Astrocyte (in vitro differentiated cells and primary cell): Measurements from ENCODE around the gene RNF146. TPM values are rescaled to one million over a fixed set of nuclear protein-coding genes. Genes with fewer than 3 reads are reported as not detected.
A peak's percentile ranks its signal among the peaks of the same experiment; 100 is the strongest.

Source experiments
- DNase-seq: peaks from one replicate; pipeline ENCODE4 v3.0.0-alpha.2; 2010; ENCODE audit warnings: low read depth
- FAIRE-seq: peaks from 2 replicates; lab custom pipeline; 2011; peaks lifted over from hg19 to GRCh38; lab: Jason Lieb, UNC
- H2AFZ ChIP-seq: 2 replicates; pipeline ENCODE4 v1.6.0; 2012; ENCODE audit warnings: low read depth, low read length, inconsistent platforms
- H3K27ac ChIP-seq: 2 replicates; pipeline ENCODE4 v1.5.1; 2011; ENCODE audit warnings: low read depth, low read length, inconsistent platforms
- H3K27me3 ChIP-seq: 2 replicates; pipeline ENCODE4 v1.6.0; 2011; ENCODE audit warnings: low read length, inconsistent platforms; ENCODE audit not compliant: insufficient read depth
- H3K36me3 ChIP-seq: 2 replicates; pipeline ENCODE4 v1.5.1; 2011; ENCODE audit warnings: low read length, inconsistent platforms; ENCODE audit not compliant: insufficient read depth
- H3K4me1 ChIP-seq: 2 replicates; pipeline ENCODE4 v1.5.1; 2011; ENCODE audit warnings: low read length, inconsistent platforms; ENCODE audit not compliant: insufficient read depth
- H3K4me2 ChIP-seq: 2 replicates; pipeline ENCODE4 v1.6.0; 2012; ENCODE audit warnings: low read length, inconsistent platforms
- H3K4me3 ChIP-seq: 2 replicates; pipeline ENCODE4 v1.5.1; 2011; ENCODE audit warnings: low read depth, mild to moderate bottlenecking, low read length, inconsistent platforms; ENCODE audit not compliant: insufficient read depth
- H3K79me2 ChIP-seq: 2 replicates; pipeline ENCODE4 v1.6.0; 2012; ENCODE audit warnings: mild to moderate bottlenecking, low read length, inconsistent platforms; ENCODE audit not compliant: insufficient read depth
- H3K9ac ChIP-seq: 2 replicates; pipeline ENCODE4 v1.6.0; 2012; ENCODE audit warnings: mild to moderate bottlenecking, low read length, inconsistent platforms
- H3K9me3 ChIP-seq: 2 replicates; pipeline ENCODE4 v1.5.1; 2012; ENCODE audit warnings: low read depth, mild to moderate bottlenecking, low read length, inconsistent platforms; ENCODE audit not compliant: insufficient read depth
- H4K20me1 ChIP-seq: 2 replicates; pipeline ENCODE4 v1.6.0; 2012; ENCODE audit warnings: low read length, inconsistent platforms; ENCODE audit not compliant: insufficient read depth
- H3K27ac Mint-ChIP-seq: one replicate; pipeline ENCODE4 v1.8.0; 2021; ENCODE audit warnings: mild to moderate bottlenecking, mixed read lengths; ENCODE audit not compliant: unreplicated experiment
- H3K27me3 Mint-ChIP-seq: one replicate; pipeline ENCODE4 v1.8.0; 2021; ENCODE audit warnings: low read depth, mixed read lengths; ENCODE audit not compliant: unreplicated experiment
- H3K36me3 Mint-ChIP-seq: one replicate; pipeline ENCODE4 v1.8.0; 2021; ENCODE audit warnings: low read depth, mixed read lengths; ENCODE audit not compliant: unreplicated experiment
- H3K4me1 Mint-ChIP-seq: one replicate; pipeline ENCODE4 v1.8.0; 2021; ENCODE audit warnings: low read depth, mixed read lengths; ENCODE audit not compliant: unreplicated experiment
- H3K4me3 Mint-ChIP-seq: one replicate; pipeline ENCODE4 v1.8.0; 2021; ENCODE audit warnings: mild to moderate bottlenecking, moderate library complexity, mixed read lengths; ENCODE audit not compliant: unreplicated experiment
- H3K9me3 Mint-ChIP-seq: one replicate; pipeline ENCODE4 v1.8.0; 2021; ENCODE audit warnings: mild to moderate bottlenecking, mixed read lengths; ENCODE audit not compliant: unreplicated experiment
- EZH2 ChIP-seq: IDR thresholded peaks from 2 replicates; pipeline ENCODE4 v1.6.1; 2012; ENCODE audit warnings: mild to moderate bottlenecking, low read length, inconsistent platforms; ENCODE audit not compliant: insufficient read depth
- total RNA-seq: library from RNA; stranded (reverse); gene quantifications from 2 replicates; pipeline ENCODE4 v1.2.1, GENCODE V29; 2021
- TF ChIP-seq, protein P1 (sequence below): IDR thresholded peaks from 2 replicates; pipeline ENCODE4 v1.5.1; 2011; ENCODE audit warnings: low read depth, mild to moderate bottlenecking, inconsistent platforms, low read length, moderate library complexity; ENCODE audit not compliant: insufficient read depth

Gene RNF146
- total RNA-seq, 1 donor from 2014 or later, result 41.4 TPM

GRCh38 chr6:127302728-127303660 is 36.3 kb downstream of the RNF146 start:
- Mint-ChIP-seq H3K27me3 (no peaks in the 10 kb centered on the region), H3K27ac (no peak overlapping the region), H3K36me3 (peaks cover 11% of the 10 kb centered on the region), H3K4me3 (no peak overlapping the region), H3K9me3 (no peaks in the 10 kb centered on the region), H3K4me1 (peaks cover 19% of the 10 kb centered on the region)
- DNase-seq (no peak), FAIRE-seq (no peak)
- H3K9ac ChIP-seq, result no peak overlapping the region
- H3K4me2 ChIP-seq, result no peak overlapping the region
- no peak overlapping the region for H3K4me3 ChIP-seq
- H3K36me3 ChIP-seq, result no peaks in the 10 kb centered on the region
- H4K20me1 ChIP-seq, result peaks cover 17% of the 10 kb centered on the region
- no peaks in the 10 kb centered on the region for H3K27me3 ChIP-seq
- H3K27ac ChIP-seq, result no peak overlapping the region
- TF ChIP-seq, protein P1, sequence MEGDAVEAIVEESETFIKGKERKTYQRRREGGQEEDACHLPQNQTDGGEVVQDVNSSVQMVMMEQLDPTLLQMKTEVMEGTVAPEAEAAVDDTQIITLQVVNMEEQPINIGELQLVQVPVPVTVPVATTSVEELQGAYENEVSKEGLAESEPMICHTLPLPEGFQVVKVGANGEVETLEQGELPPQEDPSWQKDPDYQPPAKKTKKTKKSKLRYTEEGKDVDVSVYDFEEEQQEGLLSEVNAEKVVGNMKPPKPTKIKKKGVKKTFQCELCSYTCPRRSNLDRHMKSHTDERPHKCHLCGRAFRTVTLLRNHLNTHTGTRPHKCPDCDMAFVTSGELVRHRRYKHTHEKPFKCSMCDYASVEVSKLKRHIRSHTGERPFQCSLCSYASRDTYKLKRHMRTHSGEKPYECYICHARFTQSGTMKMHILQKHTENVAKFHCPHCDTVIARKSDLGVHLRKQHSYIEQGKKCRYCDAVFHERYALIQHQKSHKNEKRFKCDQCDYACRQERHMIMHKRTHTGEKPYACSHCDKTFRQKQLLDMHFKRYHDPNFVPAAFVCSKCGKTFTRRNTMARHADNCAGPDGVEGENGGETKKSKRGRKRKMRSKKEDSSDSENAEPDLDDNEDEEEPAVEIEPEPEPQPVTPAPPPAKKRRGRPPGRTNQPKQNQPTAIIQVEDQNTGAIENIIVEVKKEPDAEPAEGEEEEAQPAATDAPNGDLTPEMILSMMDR, result peak; percentile 82
- TF ChIP-seq EZH2, result no peak
- H3K4me1 ChIP-seq, result peaks cover 19% of the 10 kb centered on the region
- H2AFZ ChIP-seq, result no peak overlapping the region
- no peaks in the 10 kb centered on the region for H3K9me3 ChIP-seq
- H3K79me2 ChIP-seq, result peaks cover 30% of the 10 kb centered on the region

- Mint-ChIP-seq H3K36me3 (peaks cover 18% of the 10 kb centered on the region), H3K27me3 (no peaks in the 10 kb centered on the region), H3K4me1 (peaks cover 19% of the 10 kb centered on the region), H3K9me3 (no peaks in the 10 kb centered on the region), H3K27ac (no peak overlapping the region), H3K4me3 (no peak overlapping the region)
- Histone ChIP-seq H3K36me3 (no peaks in the 10 kb centered on the region), H3K4me3 (no peak overlapping the region), H3K4me2 (no peak overlapping the region), H3K9ac (no peak overlapping the region), H3K27me3 (no peaks in the 10 kb centered on the region), H3K9me3 (no peaks in the 10 kb centered on the region), H3K4me1 (peaks cover 19% of the 10 kb centered on the region), H4K20me1 (peaks cover 24% of the 10 kb centered on the region), H2AFZ (no peak overlapping the region), H3K27ac (no peak overlapping the region), H3K79me2 (peaks cover 35% of the 10 kb centered on the region)
- DNase-seq, result no peak
- no peak for TF ChIP-seq EZH2
- TF ChIP-seq, protein P1, result no peak
- FAIRE-seq, result no peak
These were observed 37.3 kb downstream of the RNF146 start for GRCh38 chr6:127303917-127304316.

DNA sequence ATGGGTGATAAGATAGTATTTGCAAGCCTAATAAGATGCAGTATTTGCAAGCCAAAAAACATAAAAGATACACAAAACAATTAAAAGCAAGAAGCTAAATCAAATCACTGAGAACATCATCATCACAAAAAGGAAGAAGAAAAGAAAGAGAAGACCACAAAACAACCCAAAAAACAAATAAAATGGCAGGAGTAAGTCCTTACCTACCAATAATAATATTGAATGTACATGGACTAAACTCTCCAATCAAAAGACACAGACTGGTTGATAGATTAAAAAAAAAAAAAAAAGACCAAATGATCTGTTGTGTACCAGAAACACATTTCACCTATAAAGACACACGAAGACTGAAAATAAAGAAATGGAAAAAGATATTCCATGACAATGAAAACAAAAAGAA is 39.1 kb downstream of the RNF146 start:
- Histone ChIP-seq H4K20me1 (peaks cover 30% of the 10 kb centered on the region), H3K9me3 (no peaks in the 10 kb centered on the region), H2AFZ (no peak overlapping the region), H3K9ac (no peak overlapping the region), H3K27ac (no peak overlapping the region), H3K36me3 (peaks cover 2% of the 10 kb centered on the region), H3K4me3 (no peak overlapping the region), H3K79me2 (peaks cover 36% of the 10 kb centered on the region), H3K4me2 (no peak overlapping the region), H3K4me1 (peaks cover 9% of the 10 kb centered on the region), H3K27me3 (no peaks in the 10 kb centered on the region)
- Mint-ChIP-seq H3K36me3 (peaks cover 18% of the 10 kb centered on the region), H3K9me3 (no peaks in the 10 kb centered on the region), H3K27me3 (no peaks in the 10 kb centered on the region), H3K4me1 (peaks cover 8% of the 10 kb centered on the region), H3K27ac (no peak overlapping the region), H3K4me3 (no peak overlapping the region)
- no peak for FAIRE-seq
- TF ChIP-seq, protein P1, result no peak
- no peak for TF ChIP-seq EZH2
- DNase-seq, result no peak
